ENCODE data around the gene FBXW8.
"Not testable (repeated sequence)": the region's sequence is repeated elsewhere in the genome, so short reads cannot be mapped to it uniquely, and the experiment has no call there.

The FBXW8 gene

DNA sequence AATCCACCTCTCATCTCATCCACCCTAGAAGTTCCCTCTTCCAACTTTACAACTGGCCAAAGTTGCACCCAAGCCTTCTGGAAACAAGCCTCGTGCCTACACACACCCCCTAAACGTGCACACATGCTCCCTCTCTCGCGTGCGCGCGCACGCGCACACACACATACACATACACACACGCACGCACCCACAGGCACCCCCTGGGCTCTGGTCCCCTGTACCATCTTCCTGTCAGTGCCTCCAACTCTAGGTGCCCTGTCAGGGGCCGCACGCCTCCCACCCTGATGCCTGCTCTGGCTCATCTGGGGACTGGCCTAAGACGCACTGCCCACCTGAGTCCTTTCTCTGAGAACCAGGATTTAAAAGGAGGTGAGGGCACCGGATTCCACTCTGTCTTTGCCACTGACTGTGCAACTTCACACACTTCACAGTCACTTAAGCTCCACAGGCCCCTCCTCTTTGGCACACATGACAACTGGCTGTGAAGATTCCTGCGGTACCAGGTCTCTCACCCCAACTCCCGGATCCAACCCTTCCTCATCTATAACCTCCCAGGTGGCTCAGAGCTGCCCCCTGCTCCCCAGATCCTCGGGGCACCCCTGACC lies 142.9 kb downstream of the FBXW8 start:
- DNase-seq (ENCODE audit: low read depth), result no peak

DNA sequence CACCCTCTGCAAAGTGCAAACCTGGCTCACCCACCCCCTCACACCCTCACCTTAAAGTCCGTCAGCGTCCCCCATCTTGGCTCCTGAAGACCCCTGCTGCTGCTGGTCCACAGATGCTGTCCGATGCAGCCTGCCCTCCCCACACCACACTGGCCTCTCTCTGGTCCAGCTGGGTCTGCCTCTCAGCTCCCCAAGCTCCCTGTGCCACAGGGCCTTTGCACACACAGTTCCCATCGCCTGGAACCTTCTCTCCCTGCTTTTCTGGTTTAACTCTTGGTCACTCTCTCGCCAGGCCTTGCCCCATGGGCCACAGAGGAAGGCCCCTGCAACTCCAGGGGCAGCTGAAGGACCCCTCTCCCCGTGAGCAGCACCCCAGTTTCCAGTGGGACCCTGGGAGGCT lies 143.5 kb downstream of the FBXW8 start:
- DNase-seq (ENCODE audit: low read depth), result no peak

DNA sequence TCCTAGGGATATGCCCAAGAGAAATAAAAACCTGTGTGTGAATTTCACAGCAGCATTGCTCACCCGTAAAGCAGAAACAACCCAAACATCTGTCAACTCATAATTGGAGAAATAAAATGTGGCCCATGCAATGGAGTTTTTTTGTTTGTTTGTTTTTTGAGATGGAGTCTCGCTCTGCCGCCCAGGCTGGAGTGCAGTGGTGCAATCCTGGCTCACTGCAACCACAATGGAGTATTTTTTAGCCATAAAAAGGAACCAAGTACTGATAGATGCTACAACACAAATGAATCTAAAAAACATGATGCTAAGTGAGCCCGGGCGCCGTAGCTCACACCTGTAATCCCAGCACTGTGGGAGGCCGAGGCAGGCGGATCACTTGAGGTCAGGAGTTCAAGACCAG lies 146.9 kb downstream of the FBXW8 start:
- DNase-seq (ENCODE audit: low read depth), result not testable (repeated sequence)

DNA sequence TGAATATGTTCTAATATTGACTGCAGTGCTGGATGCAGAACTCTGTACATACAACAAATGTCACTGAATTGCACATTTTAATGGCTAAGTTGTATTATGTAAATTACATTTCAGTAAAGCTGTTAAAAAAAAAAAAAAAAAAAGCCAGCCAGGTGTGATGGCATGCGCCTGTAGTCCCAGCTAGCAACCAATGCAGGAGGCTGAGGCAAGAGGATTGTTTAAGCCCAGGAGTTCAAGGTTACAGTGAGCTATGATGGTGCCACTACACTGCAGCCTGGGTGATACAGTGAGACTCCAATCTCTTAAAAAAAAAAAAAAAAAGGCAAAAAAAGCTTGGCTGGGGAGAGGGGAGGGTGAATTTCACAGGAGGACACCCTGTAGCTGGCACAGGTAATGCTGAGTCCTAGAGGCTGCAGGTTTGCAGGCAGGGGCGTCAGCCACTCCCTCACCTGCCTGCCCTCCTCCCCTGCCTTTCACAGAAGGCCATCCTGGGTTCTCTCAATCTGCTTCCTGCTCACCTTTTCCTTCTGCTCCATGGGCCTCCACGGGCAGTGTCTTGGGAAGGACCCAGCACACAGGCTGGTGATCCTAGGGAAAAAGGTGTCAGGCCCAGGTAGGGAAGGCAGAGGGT lies 147.8 kb downstream of the FBXW8 start:
- no peak for DNase-seq (ENCODE audit: low read depth)

DNA sequence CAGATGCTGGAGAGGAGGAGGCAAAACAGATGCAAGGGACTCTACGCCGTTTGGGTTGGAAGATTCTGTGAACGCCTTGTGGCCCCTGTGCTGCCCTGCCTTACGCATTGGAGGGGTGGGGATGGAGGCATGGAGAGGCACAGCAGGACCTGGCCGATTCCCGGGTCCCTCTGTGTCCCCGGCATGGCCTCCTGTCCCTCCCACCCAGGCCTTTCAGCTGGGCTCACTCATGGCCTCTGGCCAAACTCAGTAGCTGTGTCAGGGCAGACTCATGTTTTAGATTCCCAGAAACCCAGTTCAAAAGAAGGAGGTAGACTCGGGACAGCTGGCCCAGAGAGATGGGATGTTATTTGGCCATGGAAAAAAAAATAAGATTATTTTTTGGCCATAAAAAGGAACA lies 148.4 kb downstream of the FBXW8 start:
- DNase-seq (ENCODE audit: low read depth), result no peak

DNA sequence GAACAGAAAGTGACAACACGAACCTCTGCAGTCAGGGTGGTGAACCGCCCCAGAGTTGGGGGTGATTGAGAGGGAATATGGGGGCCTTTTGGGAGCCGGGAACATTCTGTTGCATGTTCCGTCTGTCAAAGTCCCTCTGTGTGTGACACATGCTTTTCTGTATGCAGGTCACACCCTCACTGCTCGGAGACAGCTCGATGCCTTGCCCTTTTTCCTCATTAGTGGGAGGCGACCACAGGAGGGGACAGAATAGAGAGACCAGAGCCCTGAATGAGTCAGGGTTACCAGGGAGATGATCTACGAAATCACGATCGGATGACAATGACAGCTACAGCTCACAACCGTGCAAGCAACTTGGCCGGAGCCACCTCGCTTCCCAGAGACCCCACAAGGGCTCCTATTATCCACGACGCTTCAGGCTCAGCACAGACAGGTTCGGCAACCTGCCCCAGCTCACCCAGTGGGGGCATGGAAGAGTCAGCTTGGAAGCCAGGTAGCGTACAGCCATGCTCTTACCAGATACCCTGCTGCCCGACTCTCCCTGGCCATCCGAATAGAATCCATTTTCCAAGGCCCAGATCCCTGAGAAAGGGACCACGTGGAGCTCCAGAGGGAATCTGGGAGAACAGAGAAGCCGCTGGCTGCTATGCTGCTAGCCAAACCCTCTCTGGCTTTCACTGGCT lies 149.6 kb downstream of the FBXW8 start:
- DNase-seq (ENCODE audit: low read depth), result no peak

DNA sequence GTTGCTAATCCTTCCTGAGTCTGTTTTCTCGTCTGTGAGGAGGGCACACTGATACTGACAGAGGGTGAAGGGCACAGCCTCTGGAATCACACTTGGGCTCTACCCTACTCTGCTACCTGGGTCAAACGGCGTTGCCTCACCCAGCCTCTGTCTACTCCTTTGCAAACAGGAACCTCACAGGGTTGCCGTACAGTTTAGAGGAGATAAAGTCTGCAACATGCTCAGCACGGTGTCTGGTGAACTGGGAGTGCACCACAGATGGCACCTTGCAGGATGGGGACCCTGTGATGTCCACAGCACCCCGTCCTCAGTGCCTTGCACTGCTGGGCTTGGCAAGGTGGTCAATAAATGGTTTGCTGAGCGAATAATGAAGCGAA lies 150.2 kb downstream of the FBXW8 start:
- no peak for DNase-seq (ENCODE audit: low read depth)

DNA sequence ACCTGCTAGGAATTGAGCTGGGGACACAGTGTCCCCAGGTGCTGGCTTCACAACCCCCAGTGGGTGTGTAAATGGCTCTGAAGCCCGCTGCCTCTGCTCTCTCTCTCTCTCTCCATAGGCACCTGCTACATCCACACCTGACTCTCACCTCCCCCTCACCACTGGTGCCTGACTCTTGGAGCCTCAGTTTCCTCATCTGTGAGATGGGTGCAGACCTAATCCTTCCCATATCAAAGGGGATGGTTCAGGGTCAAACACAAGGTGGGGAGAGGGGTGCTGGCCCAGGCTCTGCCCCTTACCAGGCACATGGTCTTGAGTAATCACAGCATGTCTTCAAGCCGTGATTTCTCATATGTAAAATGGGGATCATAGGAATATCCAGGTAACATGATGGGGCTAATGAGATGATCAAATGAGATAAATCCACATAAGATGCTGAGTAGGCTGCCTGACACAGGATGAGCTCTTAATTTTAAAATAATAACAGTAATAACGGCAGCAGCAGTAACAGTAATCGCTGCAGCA lies 150.9 kb downstream of the FBXW8 start:
- no peak for DNase-seq (ENCODE audit: low read depth)

DNA sequence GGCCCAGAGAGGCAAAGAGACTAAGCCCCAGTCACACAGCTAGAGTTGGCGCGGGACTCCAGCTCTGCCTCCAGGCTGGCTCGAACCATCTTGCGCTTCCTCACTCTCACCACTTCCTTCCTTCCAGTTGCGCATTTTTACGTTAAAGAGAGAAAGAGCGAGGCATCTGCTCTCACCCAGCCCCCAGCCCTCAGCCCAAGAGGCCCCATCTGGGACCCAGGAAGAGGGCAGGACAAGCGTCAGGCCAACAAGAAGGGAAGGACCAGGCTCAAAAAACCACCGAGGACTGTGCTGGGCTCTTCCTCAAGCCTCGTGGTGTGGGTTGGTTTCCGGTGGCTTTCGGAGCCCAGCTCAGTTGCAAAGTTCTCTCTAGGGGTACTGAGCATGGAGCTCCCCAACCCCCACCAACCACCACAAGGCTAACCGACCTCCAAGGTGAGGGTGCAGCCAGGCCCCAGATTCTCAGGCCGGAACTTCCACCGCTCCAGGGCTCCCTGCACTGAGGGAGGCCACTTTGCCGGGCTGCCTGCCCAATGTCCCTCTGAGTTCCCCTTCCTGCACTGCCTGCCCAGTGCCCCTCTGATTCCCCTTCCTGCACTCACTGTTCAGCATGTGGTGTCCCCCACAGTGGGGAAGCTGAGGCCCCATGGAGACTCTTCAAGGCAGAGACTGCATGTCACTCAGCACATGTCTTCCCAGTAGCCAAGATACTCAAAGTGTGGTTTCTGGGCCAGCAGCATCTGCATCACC lies 152.6 kb downstream of the FBXW8 start:
- no peak for DNase-seq (ENCODE audit: low read depth)

DNA sequence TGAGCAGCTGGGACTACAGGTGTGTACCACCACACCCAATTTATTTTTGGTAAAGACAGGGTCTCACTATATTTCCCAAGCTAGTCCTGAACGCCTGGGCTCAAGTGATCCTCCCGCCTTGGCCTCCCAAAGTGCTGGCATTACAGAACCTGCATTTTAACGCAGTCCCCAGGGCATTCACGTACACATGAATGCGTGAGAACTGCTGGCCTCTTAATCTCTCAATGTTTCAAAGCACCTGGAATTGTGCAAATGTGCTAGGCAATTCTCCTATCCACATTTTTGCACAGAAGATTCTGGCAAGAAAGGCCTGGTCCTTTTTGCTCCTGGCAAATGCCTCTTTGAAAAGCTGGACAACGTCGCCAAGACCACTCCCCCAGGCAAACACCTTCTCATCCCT lies 153.3 kb downstream of the FBXW8 start:
- no peak for DNase-seq (ENCODE audit: low read depth)

DNA sequence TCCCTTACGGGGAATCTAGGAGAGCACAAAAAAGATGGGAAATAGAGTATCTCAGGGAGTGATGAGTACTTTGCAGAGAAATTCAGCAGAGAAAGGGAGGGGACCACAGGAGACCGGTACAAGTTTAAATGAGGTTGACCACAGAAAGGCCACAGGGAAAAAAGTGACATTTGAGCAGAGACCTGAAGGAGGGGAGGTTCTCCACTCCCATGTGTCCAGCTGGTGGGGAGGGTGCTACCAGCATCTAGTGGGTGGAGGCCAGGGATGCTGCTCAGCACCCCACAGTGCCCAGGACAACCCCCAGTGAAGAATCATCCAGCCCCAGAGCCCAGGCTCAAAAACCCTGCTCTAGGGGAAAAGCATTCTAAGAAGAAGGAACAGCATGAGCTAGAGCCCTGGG lies 153.8 kb downstream of the FBXW8 start:
- DNase-seq (ENCODE audit: low read depth), result no peak

DNA sequence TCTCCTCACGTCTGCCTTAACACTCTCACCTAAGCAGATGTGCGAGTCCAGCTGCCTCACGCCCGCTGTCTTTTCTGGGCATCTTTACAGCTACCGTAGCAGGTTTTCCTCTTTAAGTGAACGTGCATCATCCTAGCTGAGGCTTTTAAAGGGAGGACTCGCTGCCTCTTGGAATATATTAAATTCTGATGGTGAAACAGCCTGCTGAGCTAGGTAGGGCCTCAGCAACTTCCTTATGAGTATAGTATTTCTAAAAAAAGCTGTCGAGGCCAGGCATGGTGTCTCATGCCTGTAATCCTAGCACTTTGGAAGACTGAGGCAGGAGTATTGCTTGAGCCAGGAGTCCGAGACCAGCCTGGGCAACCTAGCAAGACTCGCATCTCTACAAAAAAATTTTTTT lies 156.3 kb downstream of the FBXW8 start:
- DNase-seq (ENCODE audit: low read depth), result no peak

DNA sequence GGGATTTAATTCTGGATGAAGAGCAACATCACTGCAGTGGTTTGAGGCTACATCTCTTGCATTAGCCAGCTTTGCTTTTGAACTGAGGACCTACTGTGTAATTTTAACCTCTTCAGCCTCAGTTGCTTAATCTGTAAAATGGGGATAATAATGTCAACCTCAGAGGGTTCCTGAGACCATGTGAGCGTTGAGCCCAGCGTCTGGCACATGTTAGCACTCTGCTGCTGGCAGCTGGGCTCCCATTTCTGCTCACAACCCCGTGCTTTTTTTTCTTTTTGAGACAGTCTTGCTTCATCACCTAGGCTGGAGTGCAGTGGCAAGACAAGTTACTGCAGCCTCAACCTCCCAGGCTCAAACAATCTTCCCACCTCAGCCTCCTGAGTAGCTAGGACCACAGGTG lies 156.9 kb downstream of the FBXW8 start:
- no peak for DNase-seq (ENCODE audit: low read depth)

DNA sequence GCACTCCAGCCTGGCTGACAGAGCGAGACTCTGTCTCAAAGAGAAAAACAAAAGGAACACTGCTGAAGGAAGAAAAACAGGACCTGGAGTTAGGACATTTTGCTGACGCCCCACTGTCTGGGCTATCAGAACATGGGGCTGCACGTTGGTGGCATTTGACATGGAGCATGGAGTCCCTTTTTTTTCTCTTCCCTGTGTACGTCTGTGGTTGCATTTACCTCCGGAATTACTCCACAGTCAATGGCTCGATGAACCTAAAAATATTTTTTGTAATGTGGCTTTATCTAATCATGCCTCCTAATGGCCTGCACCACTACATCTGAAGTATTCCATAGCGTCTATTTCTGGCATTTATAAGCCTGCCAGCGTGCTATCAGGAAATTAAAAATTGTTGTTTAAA lies 157.7 kb downstream of the FBXW8 start:
- no peak for DNase-seq (ENCODE audit: low read depth)

DNA sequence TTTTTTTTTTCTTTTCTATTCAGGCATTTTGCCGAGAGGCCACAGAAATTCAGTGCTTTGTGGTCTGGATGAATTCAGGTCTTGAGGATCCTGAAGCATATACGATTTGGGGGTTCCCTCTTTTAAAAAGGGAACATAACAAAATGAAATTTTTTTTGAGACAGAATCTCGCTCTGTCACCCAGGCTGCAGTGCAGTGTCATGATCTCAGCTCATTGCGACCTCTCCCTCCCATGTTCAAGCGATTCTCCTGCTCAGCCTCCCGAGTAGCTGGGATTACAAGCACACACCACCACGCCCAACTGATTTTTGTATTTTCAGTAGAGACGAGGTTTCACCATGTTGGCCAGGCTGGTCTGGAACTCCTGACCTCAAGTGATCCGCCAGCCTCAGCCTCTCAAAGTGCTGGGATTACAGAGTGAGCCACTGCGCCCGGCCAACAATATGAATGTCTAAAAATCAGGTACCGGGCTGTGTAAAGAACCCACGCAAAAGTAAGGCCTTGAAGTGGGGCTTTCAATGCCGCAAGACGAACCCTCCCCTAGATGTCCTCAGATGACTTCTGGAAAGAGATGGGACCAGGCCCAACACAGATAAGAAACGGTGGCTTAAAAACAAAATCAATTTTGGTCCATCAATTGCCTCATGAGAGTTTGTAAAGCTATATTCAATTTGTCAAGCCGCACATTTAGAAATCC lies 158.5 kb downstream of the FBXW8 start:
- no peak for DNase-seq (ENCODE audit: low read depth)

DNA sequence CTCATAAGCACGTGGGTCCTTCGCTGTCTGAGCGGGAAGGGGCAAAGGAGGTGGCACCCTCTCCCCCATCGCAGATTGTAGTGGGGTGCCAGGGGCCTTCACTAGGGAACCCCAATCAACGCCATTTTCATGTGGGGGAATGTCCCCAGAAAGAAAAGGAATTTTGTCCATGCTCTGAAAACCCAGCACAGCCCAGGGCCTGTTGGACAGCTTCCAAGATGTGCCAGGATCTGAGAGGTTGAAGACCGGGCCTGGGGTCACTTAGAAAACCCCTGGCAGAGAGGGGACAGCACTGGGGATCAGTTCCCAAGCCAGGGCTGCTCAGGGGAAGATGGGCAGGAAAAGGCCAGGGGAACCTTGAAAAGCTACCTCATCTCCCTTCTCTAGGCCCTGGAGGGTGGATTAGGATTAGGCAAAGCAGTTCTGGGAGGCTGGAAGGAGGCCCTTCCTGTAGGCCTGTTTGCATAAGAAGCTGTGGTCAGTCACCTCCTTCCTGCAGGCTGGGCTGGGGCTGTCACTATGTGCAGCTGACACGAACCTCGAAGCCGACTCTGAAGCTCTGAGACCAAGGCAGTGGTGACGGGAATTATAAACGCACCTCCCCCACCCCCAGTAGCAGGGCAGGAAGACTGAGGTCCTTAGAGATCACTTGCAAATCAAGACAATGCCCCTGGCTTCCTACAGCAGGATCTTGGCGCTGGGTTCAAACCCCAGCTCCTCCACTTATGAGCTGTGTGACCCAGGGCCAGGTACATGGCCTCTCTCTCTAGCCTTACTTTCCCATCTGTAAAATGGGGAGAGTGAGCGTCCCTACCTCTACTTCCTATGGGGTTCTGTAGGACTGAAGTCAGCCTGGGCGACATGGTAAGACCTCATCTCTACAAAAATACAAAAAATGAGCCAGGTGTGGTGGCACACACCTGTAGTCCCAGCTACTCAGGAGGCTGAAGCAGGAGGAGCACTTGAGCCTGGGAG lies 159.5 kb downstream of the FBXW8 start:
- DNase-seq (ENCODE audit: low read depth), result no peak

DNA sequence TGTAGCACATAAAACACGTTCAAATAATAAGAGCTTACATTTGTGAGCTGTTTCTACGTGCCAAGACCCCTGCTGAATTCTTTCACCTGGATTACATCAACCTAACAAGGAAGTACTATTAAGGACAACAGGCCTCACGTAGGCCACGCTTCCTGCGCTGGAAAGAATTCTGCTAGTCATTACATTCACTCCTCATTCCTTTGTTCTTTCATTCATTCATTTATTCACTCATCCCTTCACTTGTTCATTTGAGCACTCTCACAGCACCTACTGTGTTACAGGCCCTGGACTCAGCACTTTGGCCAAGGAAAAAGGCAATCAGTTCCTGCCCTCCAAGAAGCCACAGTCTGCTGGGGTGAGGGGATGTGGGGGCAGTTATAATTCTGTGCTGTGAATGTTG lies 160.3 kb downstream of the FBXW8 start:
- no peak for DNase-seq (ENCODE audit: low read depth)

DNA sequence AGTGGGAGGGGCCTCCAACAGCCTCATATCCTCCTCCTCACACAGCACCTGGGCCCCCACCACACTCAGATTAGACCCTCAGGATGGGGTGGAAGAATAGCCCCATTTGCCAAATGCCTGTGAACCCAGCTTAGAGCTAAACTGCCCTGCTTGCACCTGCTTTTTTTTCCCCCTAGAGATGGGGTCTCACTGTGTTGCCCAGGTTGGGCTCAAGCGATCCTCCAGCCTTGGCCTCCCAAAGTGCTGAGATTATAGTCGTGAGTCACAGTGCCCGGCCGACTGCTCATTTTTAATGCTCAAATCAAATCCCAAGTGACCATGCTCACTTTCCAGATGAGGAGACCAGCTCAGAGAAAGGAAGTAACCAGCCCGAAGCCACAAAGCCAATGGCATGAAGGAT lies 161.4 kb downstream of the FBXW8 start:
- no peak for DNase-seq (ENCODE audit: low read depth)

DNA sequence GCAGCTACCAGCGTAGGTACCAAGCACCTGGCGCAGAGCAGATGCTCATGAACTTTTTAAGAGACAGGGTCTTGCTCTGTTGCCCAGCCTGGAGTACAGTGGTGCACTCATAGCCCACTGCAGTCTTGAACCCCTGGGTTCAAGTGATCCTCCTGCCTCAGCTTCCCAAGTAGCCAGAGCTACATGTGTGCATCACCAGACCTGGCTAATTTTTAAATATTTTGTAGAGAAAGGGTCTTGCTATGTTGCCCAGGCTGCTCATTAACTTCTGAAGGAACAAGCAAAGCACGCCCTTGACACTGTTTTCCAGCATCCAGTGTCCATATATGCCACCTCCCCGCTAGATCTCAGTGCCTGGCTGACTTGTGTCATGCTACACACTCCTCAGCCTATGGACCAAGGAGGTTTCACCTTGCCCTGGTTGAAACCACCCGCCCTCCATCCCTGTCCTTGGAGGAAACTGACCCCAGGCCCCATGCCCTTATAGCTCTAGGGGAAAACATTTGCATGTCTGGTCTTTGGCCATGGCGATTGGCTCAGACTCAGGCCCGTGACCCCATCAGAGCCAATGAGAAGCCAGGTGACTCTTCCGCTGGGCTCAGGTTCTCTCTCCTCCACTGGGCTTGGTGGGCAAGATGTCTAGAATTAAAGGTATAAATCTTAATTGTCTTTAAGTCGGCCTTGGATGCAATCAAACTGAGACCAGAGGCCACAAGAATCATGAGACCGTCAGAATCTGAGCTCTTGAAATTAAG lies 162.2 kb downstream of the FBXW8 start:
- DNase-seq (ENCODE audit: low read depth), result no peak

DNA sequence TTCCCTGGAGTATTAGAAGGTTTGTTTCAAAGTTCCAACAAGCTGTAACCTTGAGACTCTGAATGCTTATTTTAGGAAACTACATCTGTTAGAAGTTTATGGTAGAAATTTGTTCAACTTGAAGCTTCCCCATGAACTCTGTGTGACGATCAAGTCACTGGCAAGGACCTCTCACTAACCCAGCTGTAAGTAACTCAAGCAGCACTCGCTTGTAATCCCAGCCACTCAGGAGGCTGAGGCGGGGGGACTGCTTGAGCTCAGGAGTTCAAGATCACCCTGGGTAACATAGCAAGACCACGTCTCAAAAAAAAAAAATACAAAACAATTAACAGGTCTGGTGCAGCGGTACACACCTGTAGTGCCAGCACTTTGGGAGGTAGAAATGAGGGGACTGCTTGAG lies 162.9 kb downstream of the FBXW8 start:
- DNase-seq (ENCODE audit: low read depth), result no peak
